ENCODE results near the gene RPS19BP1. TPM values are rescaled to one million over a fixed set of nuclear protein-coding genes. Genes with fewer than 3 reads are reported as not detected.
A peak's percentile ranks its signal among the peaks of the same experiment; 100 is the strongest.

The RPS19BP1 gene
- total RNA-seq, 1 donor from 2014 or later: 47.9 TPM

- peaks cover 5% of the 10 kb centered on the region for H3K36me3 Mint-ChIP-seq (ENCODE audit: low read depth)
- no peaks in the 10 kb centered on the region for H3K9me3 Mint-ChIP-seq (ENCODE audit: low read depth)
- H3K27ac Mint-ChIP-seq (ENCODE audit: unreplicated experiment): peak overlapping the region; percentile 86
- no peaks in the 10 kb centered on the region for H3K27me3 Mint-ChIP-seq (ENCODE audit: low read depth)
- TF ChIP-seq CTCF (IDR thresholded peaks at IDR 0.05): peak; percentile 66
- DNase-seq (ENCODE audit: low spot score): no peak
- H3K4me1 Mint-ChIP-seq (ENCODE audit: low read depth): peaks cover 53% of the 10 kb centered on the region
- peak overlapping the region; percentile 45 for H3K4me3 Mint-ChIP-seq (ENCODE audit: unreplicated experiment)
These were observed 1.7 kb downstream of the RPS19BP1 start for GRCh38 chr22:39530692-39531331.

GRCh38 chr22:39530116-39530515 lies 2.4 kb downstream of the RPS19BP1 start:
- Mint-ChIP-seq H3K27me3 (ENCODE audit: low read depth) (no peaks in the 10 kb centered on the region), H3K27ac (ENCODE audit: unreplicated experiment) (peak overlapping the region; percentile 54), H3K4me3 (ENCODE audit: unreplicated experiment) (peak overlapping the region; percentile 2), H3K36me3 (ENCODE audit: low read depth) (peaks cover 5% of the 10 kb centered on the region), H3K9me3 (ENCODE audit: low read depth) (no peaks in the 10 kb centered on the region), H3K4me1 (ENCODE audit: low read depth) (peaks cover 58% of the 10 kb centered on the region)
- no peak for TF ChIP-seq CTCF (IDR thresholded peaks at IDR 0.05)
- no peak for DNase-seq (ENCODE audit: low spot score)

- no peaks in the 10 kb centered on the region for H3K27me3 Mint-ChIP-seq (ENCODE audit: low read depth)
- H3K4me3 Mint-ChIP-seq (ENCODE audit: unreplicated experiment): peak overlapping the region; percentile 47
- H3K4me1 Mint-ChIP-seq (ENCODE audit: low read depth): peaks cover 62% of the 10 kb centered on the region
- DNase-seq (ENCODE audit: low spot score): no peak
- peak overlapping the region; percentile 36 for H3K27ac Mint-ChIP-seq (ENCODE audit: unreplicated experiment)
- peaks cover 8% of the 10 kb centered on the region for H3K36me3 Mint-ChIP-seq (ENCODE audit: low read depth)
- no peaks in the 10 kb centered on the region for H3K9me3 Mint-ChIP-seq (ENCODE audit: low read depth)
- TF ChIP-seq CTCF (IDR thresholded peaks at IDR 0.05): peak; percentile 56
These were observed 3.1 kb downstream of the RPS19BP1 start for GRCh38 chr22:39529487-39529851.

- Mint-ChIP-seq H3K36me3 (ENCODE audit: low read depth) (peaks cover 11% of the 10 kb centered on the region), H3K27me3 (ENCODE audit: low read depth) (no peaks in the 10 kb centered on the region), H3K27ac (ENCODE audit: unreplicated experiment) (peak overlapping the region; percentile 77), H3K4me1 (ENCODE audit: low read depth) (peaks cover 59% of the 10 kb centered on the region), H3K4me3 (ENCODE audit: unreplicated experiment) (peak overlapping the region; percentile 47), H3K9me3 (ENCODE audit: low read depth) (no peaks in the 10 kb centered on the region)
- DNase-seq (ENCODE audit: low spot score): peak; percentile 95
- TF ChIP-seq CTCF (IDR thresholded peaks at IDR 0.05): peak; percentile 96
These were observed 3.7 kb downstream of the RPS19BP1 start for GRCh38 chr22:39528681-39529486.

GRCh38 chr22:39528080-39528661 lies 4.4 kb downstream of the RPS19BP1 start:
- DNase-seq (ENCODE audit: low spot score): no peak
- no peak for TF ChIP-seq CTCF (IDR thresholded peaks at IDR 0.05)
- H3K4me3 Mint-ChIP-seq (ENCODE audit: unreplicated experiment): no peak overlapping the region
- peaks cover 62% of the 10 kb centered on the region for H3K4me1 Mint-ChIP-seq (ENCODE audit: low read depth)
- H3K36me3 Mint-ChIP-seq (ENCODE audit: low read depth): peaks cover 14% of the 10 kb centered on the region
- H3K9me3 Mint-ChIP-seq (ENCODE audit: low read depth): no peaks in the 10 kb centered on the region
- H3K27me3 Mint-ChIP-seq (ENCODE audit: low read depth): no peaks in the 10 kb centered on the region
- peak overlapping the region; percentile 77 for H3K27ac Mint-ChIP-seq (ENCODE audit: unreplicated experiment)

Measured in chondrocyte (in vitro differentiated cells).